Activated T-cell treated with anti-CD3 and anti-CD28 coated beads, Interleukin-2, amount 50 U/mL, for 72 hours (primary cell): ENCODE results near the gene MCU. TPM values are rescaled to one million over a fixed set of nuclear protein-coding genes. Genes with fewer than 3 reads are reported as not detected.

Experiments
- ATAC-seq, 2 donors: fragments of 150-1000 bp; cut with Tn5 transposase; replicated peaks in 1 of 2; 2 replicates each; pipeline ENCODE4 v1.10.0; 2021; ENCODE audit warnings: moderate library complexity in 2 of 2, mild to moderate bottlenecking in 1 of 2
- DNase-seq, 2 donors: peaks; one replicate each; pipeline ENCODE4 v3.0.0; 2021 to 2022; ENCODE audit warnings: mixed read lengths in 1 of 2
- H3K27ac Mint-ChIP-seq: one replicate; pipeline ENCODE4 v1.8.0; 2022; ENCODE audit warnings: mild to moderate bottlenecking, moderate library complexity, mixed read lengths
- H3K27me3 Mint-ChIP-seq: one replicate; pipeline ENCODE4 v1.8.0; 2022; ENCODE audit warnings: low read depth, mixed read lengths
- H3K36me3 Mint-ChIP-seq, 2 donors: one replicate each; pipeline ENCODE4 v1.8.0; 2022; ENCODE audit warnings: mixed read lengths in 2 of 2, mild to moderate bottlenecking in 1 of 2; ENCODE audit not compliant: insufficient read depth in 2 of 2
- H3K4me1 Mint-ChIP-seq: one replicate; pipeline ENCODE4 v1.8.0; 2022; ENCODE audit warnings: low read depth, mixed read lengths
- H3K4me3 Mint-ChIP-seq, 2 donors: one replicate each; pipeline ENCODE4 v1.8.0; 2022; ENCODE audit warnings: mild to moderate bottlenecking in 2 of 2, mixed read lengths in 2 of 2, moderate library complexity in 2 of 2
- H3K9me3 Mint-ChIP-seq, 2 donors: one replicate each; pipeline ENCODE4 v1.8.0; 2022; ENCODE audit warnings: mixed read lengths in 2 of 2
- total RNA-seq, 2 donors: library from RNA; stranded (reverse); gene quantifications; one replicate each; pipeline ENCODE4 v1.2.3, GENCODE V29; 2022

Gene MCU
- total RNA-seq, 2 donors from 2014 or later: 16.3 to 18.9 TPM

GRCh38 chr10:72841487-72841886 is 149.5 kb downstream of the MCU start:
- Mint-ChIP-seq H3K4me1 (peaks cover 6% of the 10 kb centered on the region), H3K4me3 (no peak overlapping the region), H3K27ac (no peak overlapping the region), H3K36me3 (no peaks in the 10 kb centered on the region), H3K27me3 (no peaks in the 10 kb centered on the region), H3K9me3 (no peaks in the 10 kb centered on the region)
- DNase-seq (no peak), ATAC-seq (no peak)

GRCh38 chr10:72842164-72842563 is 150.2 kb downstream of the MCU start:
- Mint-ChIP-seq H3K27ac (no peak overlapping the region), H3K36me3 (no peaks in the 10 kb centered on the region)

GRCh38 chr10:72846238-72846637 is 154.3 kb downstream of the MCU start:
- ATAC-seq (peak; percentile 73 to 89), DNase-seq (peak in 1 of 2 donors; percentile 3)
- H3K27me3 Mint-ChIP-seq: no peaks in the 10 kb centered on the region
- no peak overlapping the region for H3K27ac Mint-ChIP-seq
- no peak overlapping the region for H3K4me3 Mint-ChIP-seq
- peaks cover 9% of the 10 kb centered on the region for H3K4me1 Mint-ChIP-seq
- H3K36me3 Mint-ChIP-seq: peaks cover 3 to 4% of the 10 kb centered on the region in 2 donors
- peaks cover 0 to 3% of the 10 kb centered on the region in 2 donors for H3K9me3 Mint-ChIP-seq

More at GRCh38 chr10:72842164-72842563, 150.2 kb downstream of the MCU start:
- DNase-seq (no peak), ATAC-seq (peak in 1 of 2 donors; percentile 55)
- Mint-ChIP-seq H3K27me3 (no peaks in the 10 kb centered on the region), H3K4me3 (no peak overlapping the region), H3K9me3 (no peaks in the 10 kb centered on the region), H3K4me1 (peaks cover 9% of the 10 kb centered on the region)

GRCh38 chr10:72847681-72848080 is 155.7 kb downstream of the MCU start:
- no peak for DNase-seq
- Mint-ChIP-seq H3K36me3 (peaks cover 4 to 5% of the 10 kb centered on the region in 2 donors), H3K27ac (no peak overlapping the region), H3K4me1 (peaks cover 9% of the 10 kb centered on the region), H3K4me3 (no peak overlapping the region), H3K9me3 (peaks cover 2 to 3% of the 10 kb centered on the region in 2 donors), H3K27me3 (no peaks in the 10 kb centered on the region)
- no peak for ATAC-seq

- Mint-ChIP-seq H3K4me1 (peaks cover 9% of the 10 kb centered on the region), H3K36me3 (peaks cover 4 to 5% of the 10 kb centered on the region in 2 donors), H3K27ac (no peak overlapping the region), H3K9me3 (peaks cover 2 to 3% of the 10 kb centered on the region in 2 donors), H3K27me3 (no peaks in the 10 kb centered on the region), H3K4me3 (no peak overlapping the region)
- ATAC-seq (no peak), DNase-seq (no peak)
These were observed 158.9 kb downstream of the MCU start for GRCh38 chr10:72850861-72851260.

GRCh38 chr10:72851509-72851908 is 159.6 kb downstream of the MCU start:
- Mint-ChIP-seq H3K4me1 (peaks cover 3% of the 10 kb centered on the region), H3K27ac (no peak overlapping the region), H3K9me3 (peaks cover 2 to 3% of the 10 kb centered on the region in 2 donors), H3K27me3 (no peaks in the 10 kb centered on the region), H3K36me3 (peaks cover 4 to 5% of the 10 kb centered on the region in 2 donors), H3K4me3 (no peak overlapping the region)
- DNase-seq: no peak
- ATAC-seq: no peak

GRCh38 chr10:72852508-72852907 is 160.6 kb downstream of the MCU start:
- H3K36me3 Mint-ChIP-seq: peaks cover 4 to 5% of the 10 kb centered on the region in 2 donors
- no peaks in the 10 kb centered on the region for H3K4me1 Mint-ChIP-seq
- no peak overlapping the region for H3K4me3 Mint-ChIP-seq
- ATAC-seq (no peak), DNase-seq (no peak)
- H3K27ac Mint-ChIP-seq: no peak overlapping the region
- H3K9me3 Mint-ChIP-seq: peaks cover 2 to 3% of the 10 kb centered on the region in 2 donors
- H3K27me3 Mint-ChIP-seq: no peaks in the 10 kb centered on the region

- H3K27ac Mint-ChIP-seq: no peak overlapping the region
- peaks cover 0 to 5% of the 10 kb centered on the region in 2 donors for H3K36me3 Mint-ChIP-seq
- ATAC-seq: no peak
- DNase-seq: no peak
- peaks cover 0 to 2% of the 10 kb centered on the region in 2 donors for H3K9me3 Mint-ChIP-seq
- H3K27me3 Mint-ChIP-seq: no peaks in the 10 kb centered on the region
- no peak overlapping the region for H3K4me3 Mint-ChIP-seq
- no peaks in the 10 kb centered on the region for H3K4me1 Mint-ChIP-seq
These were observed 163.2 kb downstream of the MCU start for GRCh38 chr10:72855129-72855528.

- Mint-ChIP-seq H3K36me3 (peaks cover 0 to 3% of the 10 kb centered on the region in 2 donors), H3K27me3 (no peaks in the 10 kb centered on the region), H3K4me3 (no peak overlapping the region), H3K27ac (no peak overlapping the region), H3K4me1 (no peaks in the 10 kb centered on the region), H3K9me3 (peaks cover 0 to 2% of the 10 kb centered on the region in 2 donors)
- no peak for ATAC-seq
- no peak for DNase-seq
These were observed 163.8 kb downstream of the MCU start for GRCh38 chr10:72855790-72856189.

- H3K27me3 Mint-ChIP-seq: no peaks in the 10 kb centered on the region
These were observed 166.1 kb downstream of the MCU start for GRCh38 chr10:72858067-72858466.

GRCh38 chr10:72862957-72863356 is 171.0 kb downstream of the MCU start:
- DNase-seq: no peak
- H3K4me3 Mint-ChIP-seq: no peak overlapping the region
- H3K27me3 Mint-ChIP-seq: no peaks in the 10 kb centered on the region
- no peaks in the 10 kb centered on the region for H3K36me3 Mint-ChIP-seq
- H3K9me3 Mint-ChIP-seq: no peaks in the 10 kb centered on the region
- no peak for ATAC-seq
- H3K27ac Mint-ChIP-seq: no peak overlapping the region
- H3K4me1 Mint-ChIP-seq: no peaks in the 10 kb centered on the region

More at GRCh38 chr10:72858067-72858466, 166.1 kb downstream of the MCU start:
- no peaks in the 10 kb centered on the region for H3K36me3 Mint-ChIP-seq
- H3K9me3 Mint-ChIP-seq: no peaks in the 10 kb centered on the region
- no peak overlapping the region for H3K27ac Mint-ChIP-seq
- no peaks in the 10 kb centered on the region for H3K4me1 Mint-ChIP-seq
- no peak for DNase-seq
- H3K4me3 Mint-ChIP-seq: no peak overlapping the region
- no peak for ATAC-seq

- no peaks in the 10 kb centered on the region for H3K4me1 Mint-ChIP-seq
- peaks cover 0 to 2% of the 10 kb centered on the region in 2 donors for H3K9me3 Mint-ChIP-seq
- ATAC-seq (no peak), DNase-seq (no peak)
- no peaks in the 10 kb centered on the region for H3K27me3 Mint-ChIP-seq
- peaks cover 2 to 10% of the 10 kb centered on the region in 2 donors for H3K36me3 Mint-ChIP-seq
- H3K27ac Mint-ChIP-seq: no peak overlapping the region
- H3K4me3 Mint-ChIP-seq: no peak overlapping the region
These were observed 183.5 kb downstream of the MCU start for GRCh38 chr10:72875250-72876055.

- Mint-ChIP-seq H3K36me3 (peaks cover 2 to 16% of the 10 kb centered on the region in 2 donors), H3K4me3 (no peak overlapping the region), H3K9me3 (peaks cover 0 to 4% of the 10 kb centered on the region in 2 donors), H3K4me1 (no peaks in the 10 kb centered on the region), H3K27me3 (no peaks in the 10 kb centered on the region), H3K27ac (no peak overlapping the region)
- no peak for DNase-seq
- ATAC-seq: no peak
These were observed 187.3 kb downstream of the MCU start for GRCh38 chr10:72879245-72879644.
